Right cardiac atrium (tissue), 5 donors: ENCODE data around the gene TCOF1. TPM values are rescaled to one million over a fixed set of nuclear protein-coding genes. Genes with fewer than 3 reads are reported as not detected.

Experiments
- ATAC-seq, 2 donors: fragments of 200-7000 bp; cut with Tn5 transposase; one replicate each; pipeline versions ENCODE4 v1.8.0 to v1.9.1; 2020; ENCODE audit warnings: moderate library complexity in 2 of 2, mild to moderate bottlenecking in 1 of 2
- DNase-seq, 3 donors: peaks; one replicate each; pipeline ENCODE4 v3.0.0-alpha.2; 2020
- H3K27ac ChIP-seq: one replicate; pipeline ENCODE4 v1.5.1; 2013; ENCODE audit warnings: mild to moderate bottlenecking, low read length, control low read depth, moderate library complexity
- H3K27me3 ChIP-seq: one replicate; pipeline ENCODE4 v1.6.1; 2013; ENCODE audit not compliant: control insufficient read depth, insufficient read depth
- H3K4me1 ChIP-seq: one replicate; pipeline ENCODE4 v1.6.1; 2013; ENCODE audit warnings: low read length; ENCODE audit not compliant: control insufficient read depth, insufficient read depth
- H3K4me3 ChIP-seq: one replicate; pipeline ENCODE4 v1.5.1; 2013; ENCODE audit warnings: low read length, control low read depth
- H3K9me3 ChIP-seq: one replicate; pipeline ENCODE4 v1.6.1; 2013; ENCODE audit warnings: low read length; ENCODE audit not compliant: control insufficient read depth
- WGBS: extraction: QIAGEN DNeasy Blood & Tissue Kit; methylation state at CpG from one replicate; pipeline ENCODE4 v1.1.7; 2013; 5-methylcytosine and 5-hydroxymethylcytosine counted together
- intact Hi-C, 4 donors: fragments of 100-400 bp; cut with DNase I; formaldehyde crosslinking; loops; one replicate each; pipeline versions ENCODE4 v1.11.0 to v1.14.0; 2022 to 2023
- polyA plus RNA-seq: library from polyadenylated mRNA; stranded (reverse); fragments of 200-250 nt; gene quantifications from one replicate; pipeline ENCODE4 v1.2.3, GENCODE V29; 2013
- total RNA-seq, 4 donors: library from RNA; stranded (reverse); fragmentation: NEBNext Ultra II Directional; extraction: Animal tissue kit (Norgen Biotek cat#: 25700); gene quantifications; one replicate each; pipeline ENCODE4 v1.2.1, GENCODE V29; 2021
- donor health status: healthy with polysubstance abuse.
- donor health status: DM: no; HTN: yes; CAD: no.
- donor health status: DM: no; HTN: no; CAD: no.
- donor health status: DM: no; HTN: yes; CAD: no; lungs with severe emphysema.
- donor health status: DM: yes; HTN: yes; CAD: no.

The TCOF1 gene
- total and polyA plus RNA-seq, 5 donors = 11.9 to 22.7 (median 16.6) TPM

- DNase-seq = no peak
- WGBS = 59% methylated on average over 4 of the region's 4 CpGs
Observed at GRCh38 chr5:150438873-150439546, 81.5 kb downstream of the TCOF1 start.

GRCh38 chr5:150440948-150441812, 83.7 kb downstream of the TCOF1 start:
- Histone ChIP-seq H3K4me3 (no peak overlapping the region), H3K9me3 (no peaks in the 10 kb centered on the region), H3K27ac (peak overlapping the region; percentile 78), H3K4me1 (peaks cover 4% of the 10 kb centered on the region), H3K27me3 (no peaks in the 10 kb centered on the region)
- no peak for DNase-seq
- 89% methylated on average over 12 of the region's 12 CpGs for WGBS
- peak in 1 of 2 donors; percentile 8 for ATAC-seq
- intact Hi-C loops = loop anchor here in 1 of 4 donors (10.0 kb wide), 1 partner anchor 86 kb away; the partner anchor contains the start of gene TCOF1

More at GRCh38 chr5:150438873-150439546, 81.5 kb downstream of the TCOF1 start:
- intact Hi-C loops = no loop called here
- Histone ChIP-seq H3K27me3 (no peaks in the 10 kb centered on the region), H3K4me3 (no peak overlapping the region), H3K4me1 (peaks cover 4% of the 10 kb centered on the region), H3K9me3 (no peaks in the 10 kb centered on the region), H3K27ac (no peak overlapping the region)
- no peak for ATAC-seq

DNA sequence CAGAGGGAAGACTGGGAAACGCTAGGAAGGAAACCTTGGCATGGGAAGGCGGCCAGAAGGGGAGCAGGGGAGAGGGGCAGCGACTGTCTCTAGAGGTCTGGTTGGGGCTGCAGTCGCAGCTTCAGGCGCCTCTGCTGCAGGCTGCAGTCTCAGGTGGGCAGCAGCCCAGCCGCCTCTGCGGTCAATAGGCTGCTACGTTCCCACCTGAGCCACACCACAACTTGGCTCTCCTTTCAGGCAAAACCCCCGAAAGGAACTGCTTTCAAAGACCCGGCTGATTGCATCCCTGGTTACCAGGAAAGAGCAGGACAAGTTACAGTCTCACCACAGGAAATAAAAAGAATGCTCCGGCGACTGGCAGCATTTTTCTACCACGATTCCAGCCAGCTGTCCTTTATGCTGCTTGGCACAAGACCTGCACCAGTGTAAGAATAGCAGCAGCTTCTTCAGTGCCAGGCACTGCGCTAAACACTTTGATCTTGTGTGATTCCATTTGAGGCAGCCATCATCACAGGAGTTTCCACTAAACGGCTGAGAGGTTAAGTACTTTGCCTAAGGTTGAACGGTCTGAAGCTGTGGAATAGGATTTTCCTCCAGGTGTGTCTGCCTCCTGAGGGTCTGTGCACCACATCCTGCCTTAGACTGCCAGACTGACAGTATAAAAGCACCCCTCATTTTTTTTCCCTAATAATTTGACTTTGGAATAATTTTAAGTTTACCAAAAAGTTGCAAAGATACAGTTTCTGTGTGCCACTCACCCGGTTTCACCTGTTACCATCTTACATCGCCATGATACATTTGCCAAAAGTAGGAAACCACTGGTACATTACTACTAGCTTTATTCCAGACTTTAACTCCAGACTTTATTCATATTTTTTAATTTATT, 84.6 kb downstream of the TCOF1 start:
- no peaks in the 10 kb centered on the region for H3K27me3 ChIP-seq
- H3K9me3 ChIP-seq = no peaks in the 10 kb centered on the region
- 43% methylated on average over 18 of the region's 18 CpGs for whole genome bisulfite sequencing
- DNase-seq (no peak), ATAC-seq (peak; percentile 61 to 69)
- intact Hi-C loops = loop anchor here in 1 of 4 donors (10.0 kb wide), 1 partner anchor 87 kb away; the partner anchor contains the start of gene TCOF1
- peaks cover 4% of the 10 kb centered on the region for H3K4me1 ChIP-seq
- H3K27ac ChIP-seq = peak overlapping the region; percentile 78
- no peak overlapping the region for H3K4me3 ChIP-seq

DNA sequence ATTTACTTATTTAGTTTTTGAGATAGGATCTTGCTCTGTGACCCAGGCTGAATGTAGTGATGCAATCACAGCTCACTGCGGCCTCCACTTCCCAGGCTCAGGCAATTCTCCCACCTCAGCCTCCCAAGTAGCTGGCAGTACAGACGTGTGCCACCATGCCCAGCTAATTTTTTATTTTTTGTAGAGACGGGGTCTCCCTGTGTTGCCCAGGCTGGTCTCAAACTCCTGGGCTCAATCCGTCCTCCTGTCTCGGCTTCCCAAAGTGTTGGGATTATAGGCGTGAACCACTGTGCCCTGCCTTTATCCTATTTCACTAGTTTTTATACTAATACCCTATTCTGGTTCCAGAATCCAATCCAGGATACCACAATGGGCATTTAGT, 85.2 kb downstream of the TCOF1 start:
- intact Hi-C loops = loop anchor here in 1 of 4 donors (10.0 kb wide), 1 partner anchor 88 kb away; the partner anchor contains the start of gene TCOF1
- peaks cover 4% of the 10 kb centered on the region for H3K4me1 ChIP-seq
- 78% methylated on average over 6 of the region's 6 CpGs for WGBS
- ATAC-seq (no peak), DNase-seq (no peak)
- H3K27ac ChIP-seq = no peak overlapping the region
- no peak overlapping the region for H3K4me3 ChIP-seq
- no peaks in the 10 kb centered on the region for H3K9me3 ChIP-seq
- no peaks in the 10 kb centered on the region for H3K27me3 ChIP-seq

- ATAC-seq (no peak), DNase-seq (no peak)
- Histone ChIP-seq H3K4me3 (no peak overlapping the region), H3K4me1 (peaks cover 9% of the 10 kb centered on the region), H3K27ac (no peak overlapping the region), H3K9me3 (no peaks in the 10 kb centered on the region), H3K27me3 (no peaks in the 10 kb centered on the region)
- 75% methylated on average over 15 of the region's 15 CpGs for WGBS
- intact Hi-C loops = loop anchor here in 1 of 4 donors (10.0 kb wide), 1 partner anchor 89 kb away; the partner anchor contains the start of gene TCOF1
Observed at GRCh38 chr5:150443242-150444075, 86.0 kb downstream of the TCOF1 start.

DNA sequence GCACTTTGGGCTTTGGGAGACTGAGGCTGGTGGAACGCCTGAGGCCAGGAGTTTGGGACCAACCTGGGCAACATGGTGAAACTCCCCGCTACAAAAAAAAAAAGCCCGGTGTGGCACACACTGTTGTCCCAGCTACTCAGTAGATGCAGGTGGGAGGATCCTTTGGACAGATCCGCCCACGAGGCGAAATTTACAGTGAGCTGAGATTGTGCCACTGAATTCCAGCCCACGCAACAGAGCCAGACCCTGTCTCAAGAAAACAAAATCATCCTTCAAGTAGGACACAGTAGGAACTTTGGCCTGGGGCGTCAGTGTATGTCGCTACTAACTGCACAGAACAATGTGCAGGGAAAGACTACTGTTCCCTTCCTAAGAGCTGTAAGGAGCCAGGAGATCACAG, 87.3 kb downstream of the TCOF1 start:
- H3K4me1 ChIP-seq = peaks cover 10% of the 10 kb centered on the region
- H3K27me3 ChIP-seq = no peaks in the 10 kb centered on the region
- intact Hi-C loops = loop anchor here in 1 of 4 donors (10.0 kb wide), 1 partner anchor 90 kb away; the partner anchor contains the start of gene TCOF1
- no peak for DNase-seq
- H3K27ac ChIP-seq = no peak overlapping the region
- H3K9me3 ChIP-seq = no peaks in the 10 kb centered on the region
- no peak overlapping the region for H3K4me3 ChIP-seq
- ATAC-seq = no peak
- WGBS = 86% methylated on average over 9 of the region's 9 CpGs

DNA sequence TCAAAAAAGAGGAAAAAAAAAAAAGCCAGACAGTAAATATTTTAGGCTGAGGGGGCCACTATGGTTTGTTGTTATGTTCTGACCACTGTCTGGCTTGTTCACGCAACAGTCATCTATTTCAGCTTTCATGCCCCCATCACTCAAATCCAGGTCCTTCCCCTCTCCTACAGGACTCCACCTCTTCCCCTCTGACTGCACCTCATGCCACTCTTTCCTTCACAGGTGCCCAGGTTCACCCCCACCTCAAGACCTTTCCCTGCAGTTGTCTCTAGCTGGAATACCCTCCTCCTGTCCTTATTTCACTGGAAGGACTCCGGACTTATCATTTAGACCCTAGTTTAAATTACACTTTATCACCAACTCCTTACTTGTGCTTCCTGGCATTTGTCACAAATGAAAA, 88.6 kb downstream of the TCOF1 start:
- Histone ChIP-seq H3K4me3 (no peak overlapping the region), H3K27me3 (no peaks in the 10 kb centered on the region), H3K4me1 (peaks cover 10% of the 10 kb centered on the region), H3K9me3 (no peaks in the 10 kb centered on the region), H3K27ac (no peak overlapping the region)
- intact Hi-C loops = loop anchor here in 1 of 4 donors (10.0 kb wide), 1 partner anchor 91 kb away; the partner anchor contains the start of gene TCOF1
- ATAC-seq = no peak
- no peak for DNase-seq
- WGBS = 85% methylated on average over 2 of the region's 2 CpGs

- Histone ChIP-seq H3K27ac (no peak overlapping the region), H3K4me3 (no peak overlapping the region), H3K4me1 (peaks cover 8% of the 10 kb centered on the region), H3K9me3 (no peaks in the 10 kb centered on the region), H3K27me3 (no peaks in the 10 kb centered on the region)
- no peak for ATAC-seq
- DNase-seq = no peak
- WGBS = 91% methylated on average over 6 of the region's 6 CpGs
- intact Hi-C loops = loop anchor here in 1 of 4 donors (10.0 kb wide), 1 partner anchor 92 kb away; the partner anchor contains the start of gene TCOF1
Observed at GRCh38 chr5:150446583-150446982, 89.1 kb downstream of the TCOF1 start.

DNA sequence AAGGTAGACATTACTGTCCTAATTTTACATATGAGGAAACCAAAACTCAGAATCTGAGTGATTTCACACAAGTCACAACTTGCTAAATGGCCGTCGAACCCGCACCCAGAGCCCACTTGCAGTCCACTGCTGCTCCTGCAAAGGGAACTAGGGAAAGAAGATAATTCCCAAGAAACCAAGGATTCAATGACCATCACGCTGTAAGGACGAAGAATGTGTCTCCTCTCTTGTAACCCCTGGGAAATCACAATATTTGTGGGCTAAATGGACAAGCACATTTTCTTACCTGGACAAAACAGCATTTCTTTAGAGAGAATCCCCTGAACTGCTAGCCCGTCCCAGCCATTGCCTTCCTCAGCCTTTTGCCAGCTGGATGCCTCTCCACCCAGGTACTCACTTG, 89.7 kb downstream of the TCOF1 start:
- DNase-seq (no peak), ATAC-seq (no peak)
- H3K4me1 ChIP-seq = peaks cover 6% of the 10 kb centered on the region
- H3K27me3 ChIP-seq = no peaks in the 10 kb centered on the region
- no peaks in the 10 kb centered on the region for H3K9me3 ChIP-seq
- H3K27ac ChIP-seq = no peak overlapping the region
- intact Hi-C loops = loop anchor here in 1 of 4 donors (10.0 kb wide), 1 partner anchor 92 kb away; the partner anchor contains the start of gene TCOF1
- H3K4me3 ChIP-seq = no peak overlapping the region
- 87% methylated on average over 6 of the region's 6 CpGs for WGBS
